Esophagus squamous epithelium (tissue), 5 donors: Measurements from ENCODE around the gene CFAP97. TPM values are rescaled to one million over a fixed set of nuclear protein-coding genes. Genes with fewer than 3 reads are reported as not detected.

Experiments
- DNase-seq: peaks from one replicate; lab custom pipeline; 2025; lab: John Stamatoyannopoulos, UW
- H3K27ac ChIP-seq, 4 donors: fragments of 200-600 bp; sonication (generic); one replicate each; pipeline ENCODE4 v1.5.1; 2016 to 2019; ENCODE audit warnings: mild to moderate bottlenecking in 1 of 4
- H3K27me3 ChIP-seq, 4 donors: fragments of 200-600 bp; sonication (generic); 1 replicate in 3 of 4; 2 replicates in 1 of 4; pipeline versions ENCODE4 v1.5.1 to v1.6.0; 2017 to 2021; ENCODE audit warnings: antibody characterized with exemption in 1 of 4
- H3K36me3 ChIP-seq, 3 donors: fragments of 200-600 bp; sonication (generic); one replicate each; pipeline ENCODE4 v1.5.1; 2016 to 2019
- H3K4me1 ChIP-seq, 3 donors: fragments of 200-600 bp; sonication (generic); one replicate each; pipeline ENCODE4 v1.5.1; 2017 to 2019
- H3K4me3 ChIP-seq, 4 donors: fragments of 200-600 bp; sonication (generic); 1 replicate in 3 of 4; 2 replicates in 1 of 4; pipeline ENCODE4 v1.5.1; 2016 to 2019; ENCODE audit warnings: mild to moderate bottlenecking in 2 of 4, moderate library complexity in 1 of 4
- H3K9me3 ChIP-seq, 3 donors: fragments of 200-600 bp; sonication (generic); one replicate each; pipeline ENCODE4 v1.5.1; 2016 to 2019
- POLR2A ChIP-seq, 4 donors: fragments of 450-650 bp; IDR thresholded peaks; one replicate each; pipeline ENCODE4 v1.6.1; 2017; ENCODE audit warnings: antibody characterized with exemption in 4 of 4, mild to moderate bottlenecking in 4 of 4, moderate library complexity in 3 of 4
- WGBS, 2 donors: methylation state at CpG; one replicate each; pipeline ENCODE4 v1.1.5; 2018; 5-methylcytosine and 5-hydroxymethylcytosine counted together
- intact Hi-C: fragments of 100-400 bp; cut with DNase I; formaldehyde crosslinking; loops from one replicate; pipeline ENCODE4 v1.15.0; 2022
- total RNA-seq, 4 donors: library from RNA; depleted of rRNA; stranded (reverse); fragments of >200 nt; gene quantifications; one replicate each; pipeline ENCODE4 v1.1.0, GENCODE V29; 2016
- TF ChIP-seq, protein P1 (sequence below), 6 experiments: fragments of 450-650 bp in 4 of 6; fragments of 200-600 bp in 2 of 6; sonication (generic) in 2 of 6; IDR thresholded peaks; one replicate each; pipeline ENCODE4 v1.5.1; 2016 to 2019; ENCODE audit warnings: antibody characterized with exemption in 6 of 6, mild to moderate bottlenecking in 4 of 6, moderate library complexity in 4 of 6
- donor health status: DM: yes; HTN: yes; CAD: no.

The CFAP97 gene
- total RNA-seq, 4 donors from 2014 or later = 14.6 to 34.0 (median 20.0) TPM

DNA sequence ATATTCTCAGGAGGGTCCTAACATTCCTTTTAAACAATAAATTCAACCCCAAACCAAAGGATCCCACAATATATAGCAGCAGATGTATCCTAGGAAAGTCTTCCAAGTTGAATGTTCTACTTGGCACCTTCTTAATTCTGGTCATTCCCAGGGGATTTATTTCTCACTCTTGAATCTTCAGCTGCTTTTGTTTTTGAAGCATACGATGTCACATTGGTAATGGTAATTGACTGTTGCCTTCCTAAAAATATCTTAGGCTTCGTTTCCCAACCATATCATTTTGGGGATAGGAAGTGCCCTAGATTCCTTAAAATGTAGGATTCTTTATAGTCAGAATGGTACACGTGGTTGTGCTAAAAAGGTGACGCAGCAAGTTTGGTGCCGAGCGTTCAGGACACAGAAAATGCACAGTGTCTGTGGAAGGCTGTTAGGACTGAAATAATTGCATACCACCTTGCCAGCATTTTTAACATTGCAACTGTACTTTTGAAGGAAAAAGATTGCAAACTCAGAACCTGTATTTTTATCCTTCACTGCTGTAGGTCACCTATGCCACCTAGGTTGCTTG is 13.7 kb upstream of the CFAP97 start:
- Histone ChIP-seq H3K36me3 (no peaks in the 10 kb centered on the region), H3K9me3 (no peaks in the 10 kb centered on the region), H3K4me3 (no peak overlapping the region), H3K4me1 (peaks cover 0 to 29% (median 3%) of the 10 kb centered on the region in 3 donors), H3K27ac (no peak overlapping the region), H3K27me3 (no peaks in the 10 kb centered on the region)
- no peak for TF ChIP-seq POLR2A (IDR thresholded peaks at IDR 0.05)
- TF ChIP-seq, protein P1, sequence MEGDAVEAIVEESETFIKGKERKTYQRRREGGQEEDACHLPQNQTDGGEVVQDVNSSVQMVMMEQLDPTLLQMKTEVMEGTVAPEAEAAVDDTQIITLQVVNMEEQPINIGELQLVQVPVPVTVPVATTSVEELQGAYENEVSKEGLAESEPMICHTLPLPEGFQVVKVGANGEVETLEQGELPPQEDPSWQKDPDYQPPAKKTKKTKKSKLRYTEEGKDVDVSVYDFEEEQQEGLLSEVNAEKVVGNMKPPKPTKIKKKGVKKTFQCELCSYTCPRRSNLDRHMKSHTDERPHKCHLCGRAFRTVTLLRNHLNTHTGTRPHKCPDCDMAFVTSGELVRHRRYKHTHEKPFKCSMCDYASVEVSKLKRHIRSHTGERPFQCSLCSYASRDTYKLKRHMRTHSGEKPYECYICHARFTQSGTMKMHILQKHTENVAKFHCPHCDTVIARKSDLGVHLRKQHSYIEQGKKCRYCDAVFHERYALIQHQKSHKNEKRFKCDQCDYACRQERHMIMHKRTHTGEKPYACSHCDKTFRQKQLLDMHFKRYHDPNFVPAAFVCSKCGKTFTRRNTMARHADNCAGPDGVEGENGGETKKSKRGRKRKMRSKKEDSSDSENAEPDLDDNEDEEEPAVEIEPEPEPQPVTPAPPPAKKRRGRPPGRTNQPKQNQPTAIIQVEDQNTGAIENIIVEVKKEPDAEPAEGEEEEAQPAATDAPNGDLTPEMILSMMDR (IDR thresholded peaks at IDR 0.05) = no peak
- intact Hi-C loops = no loop called here
- DNase-seq = no peak
- WGBS, 2 donors = 67 to 75% methylated on average over 6 of the region's 6 CpGs

DNA sequence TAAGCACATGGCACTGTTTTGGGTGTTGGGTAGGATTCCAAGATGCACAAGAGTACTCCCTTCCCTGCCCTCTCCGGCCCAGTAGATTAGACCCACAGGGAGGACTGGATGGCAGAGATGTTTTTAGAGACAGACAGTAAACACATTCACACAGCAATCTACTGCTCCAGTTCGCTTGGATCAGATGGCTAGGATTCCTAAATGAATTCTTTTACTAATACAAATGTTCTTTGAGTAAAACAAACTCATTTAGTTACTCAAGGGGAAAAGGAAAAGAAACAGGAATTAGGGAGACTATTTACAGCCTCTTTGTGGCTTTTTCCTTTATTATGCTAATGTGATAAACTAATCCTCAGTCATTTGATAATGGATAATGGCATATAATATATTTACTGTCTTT is 11.5 kb upstream of the CFAP97 start:
- intact Hi-C loops = no loop called here
- no peak overlapping the region for H3K4me3 ChIP-seq
- DNase-seq = no peak
- H3K36me3 ChIP-seq = no peaks in the 10 kb centered on the region
- H3K9me3 ChIP-seq = no peaks in the 10 kb centered on the region
- TF ChIP-seq, protein P1 (IDR thresholded peaks at IDR 0.05) = no peak
- no peak for TF ChIP-seq POLR2A (IDR thresholded peaks at IDR 0.05)
- H3K27ac ChIP-seq = peak overlapping the region in 2 of 4 donors; percentile 13 to 14
- no peaks in the 10 kb centered on the region for H3K27me3 ChIP-seq
- H3K4me1 ChIP-seq = peaks cover 0 to 46% (median 3%) of the 10 kb centered on the region in 3 donors
- 53 to 77% methylated on average over 2 of the region's 2 CpGs for WGBS, 2 donors

DNA sequence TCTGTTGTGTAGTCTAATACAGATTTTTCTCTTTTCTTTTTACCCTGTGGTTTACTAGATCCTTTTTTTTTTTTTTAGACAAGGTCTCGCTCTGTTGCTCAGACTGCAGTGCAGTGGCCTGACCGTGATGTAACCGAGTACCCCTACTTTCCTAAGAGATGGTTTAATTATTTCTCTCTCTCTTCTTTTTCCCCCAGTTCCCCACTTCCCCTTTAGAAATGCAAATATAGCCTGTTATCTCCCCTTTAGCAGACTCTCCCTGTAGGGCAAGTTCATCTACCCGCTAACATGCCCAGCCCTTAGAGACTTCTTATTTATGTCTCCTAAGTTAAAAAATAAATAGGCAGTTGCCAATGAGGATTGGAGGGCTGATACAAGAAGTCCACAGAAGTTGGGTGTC is 10.1 kb upstream of the CFAP97 start:
- Histone ChIP-seq H3K27me3 (no peaks in the 10 kb centered on the region), H3K4me3 (no peak overlapping the region), H3K36me3 (no peaks in the 10 kb centered on the region), H3K27ac (no peak overlapping the region), H3K4me1 (peaks cover 1 to 37% (median 5%) of the 10 kb centered on the region in 3 donors), H3K9me3 (no peaks in the 10 kb centered on the region)
- TF ChIP-seq, protein P1 (IDR thresholded peaks at IDR 0.05) = no peak
- no peak for TF ChIP-seq POLR2A (IDR thresholded peaks at IDR 0.05)
- intact Hi-C loops = no loop called here
- no peak for DNase-seq
- 78 to 92% methylated on average over 3 to 4 of the region's 4 CpGs for WGBS, 2 donors

DNA sequence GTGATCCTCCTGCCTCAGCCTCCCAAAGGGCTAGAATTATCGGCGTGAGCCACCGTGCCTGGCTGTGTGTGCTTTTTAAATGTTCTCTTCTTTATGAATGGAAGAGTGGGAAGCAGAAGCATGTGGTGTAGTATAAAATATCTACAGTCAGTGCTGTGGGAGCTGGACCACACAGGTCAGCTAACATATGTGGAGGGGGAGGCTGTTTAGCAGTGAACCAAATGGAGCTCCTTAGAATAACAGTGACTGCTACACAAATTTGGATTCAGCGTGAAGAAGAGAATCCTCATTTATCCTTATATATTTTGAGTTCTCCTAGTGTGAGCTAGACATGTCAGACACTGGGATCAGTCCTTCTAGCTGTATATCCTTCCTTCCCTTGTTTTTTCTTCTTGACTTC is 8.8 kb upstream of the CFAP97 start:
- intact Hi-C loops = no loop called here
- no peak overlapping the region for H3K4me3 ChIP-seq
- WGBS, 2 donors = 83 to 87% methylated on average over 3 to 4 of the region's 4 CpGs
- no peaks in the 10 kb centered on the region for H3K9me3 ChIP-seq
- no peaks in the 10 kb centered on the region for H3K27me3 ChIP-seq
- no peak for DNase-seq
- H3K36me3 ChIP-seq = no peaks in the 10 kb centered on the region
- H3K27ac ChIP-seq = no peak overlapping the region
- no peak for TF ChIP-seq POLR2A (IDR thresholded peaks at IDR 0.05)
- TF ChIP-seq, protein P1 (IDR thresholded peaks at IDR 0.05) = no peak
- peaks cover 5 to 45% (median 7%) of the 10 kb centered on the region in 3 donors for H3K4me1 ChIP-seq

DNA sequence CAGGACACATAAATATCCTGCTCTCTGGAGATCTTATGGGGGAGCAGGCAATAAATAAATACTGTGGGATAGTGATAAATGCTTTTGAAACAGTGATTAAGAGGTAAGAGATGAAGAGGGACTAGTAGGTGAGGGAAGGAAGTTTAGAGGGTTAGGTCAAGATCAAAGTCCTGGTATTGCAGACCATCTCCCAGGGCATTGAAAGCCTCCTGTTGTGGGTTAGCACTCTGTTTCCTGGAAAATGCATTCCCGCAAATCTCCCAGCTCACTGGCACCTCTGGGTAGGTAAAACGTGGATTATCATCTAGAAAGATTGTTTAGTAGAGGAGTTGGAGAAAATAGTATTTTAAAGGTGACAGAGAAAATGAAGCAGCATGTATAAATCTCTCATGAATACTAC is 7.8 kb upstream of the CFAP97 start:
- peak overlapping the region in 2 of 4 donors; percentile 82 to 83 for H3K4me3 ChIP-seq
- no peak for TF ChIP-seq POLR2A (IDR thresholded peaks at IDR 0.05)
- TF ChIP-seq, protein P1 (IDR thresholded peaks at IDR 0.05) = no peak
- intact Hi-C loops = no loop called here
- H3K4me1 ChIP-seq = peaks cover 5 to 39% (median 7%) of the 10 kb centered on the region in 3 donors
- 67 to 75% methylated on average over 2 of the region's 2 CpGs for WGBS, 2 donors
- no peaks in the 10 kb centered on the region for H3K9me3 ChIP-seq
- H3K27me3 ChIP-seq = no peaks in the 10 kb centered on the region
- DNase-seq = no peak
- peak overlapping the region in 1 of 4 donors; percentile 81 for H3K27ac ChIP-seq
- no peaks in the 10 kb centered on the region for H3K36me3 ChIP-seq
